ENCODE data around the gene ANAPC4.

- TF ChIP-seq POLR2A (IDR thresholded peaks at IDR 0.05) (no peak), CTCF (IDR thresholded peaks at IDR 0.05) (no peak), POLR2AphosphoS5 (IDR thresholded peaks at IDR 0.05) (no peak)
Observed at GRCh38 chr4:25417014-25417413, 40.0 kb downstream of the ANAPC4 start.
